HCT116 (cell line): ENCODE results near the gene GPR68. TPM values are rescaled to one million over a fixed set of nuclear protein-coding genes. Genes with fewer than 3 reads are reported as not detected.

Experiments used
- ATAC-seq: fragments of 200-7000 bp; cut with Tn5 transposase; 2 replicates; pipeline ENCODE4 v1.9.1; 2020; ENCODE audit warnings: mild to moderate bottlenecking, moderate library complexity
- BruUV-seq: library from RNA; stranded (reverse); fragments of 400-500 nt; replicated peaks from 2 replicates; lab custom pipeline; 2021; lab: Mats Ljungman, UMichigan
- CTCF ChIA-PET: fragments of 300-600 bp; sonication (Branson Sonifier 250); formaldehyde crosslinking; loops from one replicate; lab custom pipeline; 2021; ENCODE audit warnings: antibody characterized with exemption; lab: Charles Lee
- POLR2A ChIA-PET: fragments of 300-600, 350-600 bp; sonication (Branson Sonifier 250); formaldehyde crosslinking; loops from one replicate; lab custom pipeline; 2021; ENCODE audit warnings: antibody characterized with exemption; lab: Charles Lee
- RAD21 ChIA-PET, 2 experiments: fragments of 300-600 bp; sonication (Branson Sonifier 250); formaldehyde crosslinking; loops; one replicate each; lab custom pipeline; 2023; ENCODE audit warnings: low total read pairs in 2 of 2; ENCODE audit not compliant: uncharacterized antibody in 2 of 2, unreplicated experiment in 2 of 2, low non-redundant PET in 1 of 2; lab: Charles Lee
- DNase-seq: peaks from one replicate; pipeline ENCODE4 v3.0.0-alpha.2; 2010; ENCODE audit warnings: low read depth, low spot score
- H2AFZ ChIP-seq: fragments of 200-600 bp; shearing (Covaris generic), sonication (generic); 2 replicates; pipeline ENCODE4 v1.6.1; 2017; ENCODE audit warnings: low read depth, mixed run types, mixed read lengths, antibody characterized with exemption, low read length; ENCODE audit not compliant: poor library complexity, severe bottlenecking
- H3K27ac ChIP-seq: 2 replicates; pipeline ENCODE4 v1.5.1; 2012; ENCODE audit warnings: low read depth, low read length
- H3K27me3 ChIP-seq: fragments of 200-600 bp; sonication (generic); 2 replicates; pipeline ENCODE4 v1.6.1; 2016; ENCODE audit warnings: mixed run types, low read length, mixed read lengths; ENCODE audit not compliant: insufficient read depth
- H3K36me3 ChIP-seq, 2 experiments: fragments of 200-500 bp in 1 of 2; fragments of 200-600 bp in 1 of 2; sonication (Bioruptor generic) in 1 of 2; sonication (generic) in 1 of 2; 2 replicates each; pipeline versions ENCODE4 v1.5.1 to v1.6.1; 2014 to 2016; ENCODE audit warnings: low read length in 2 of 2, inconsistent platforms in 1 of 2, mixed read lengths in 1 of 2, mixed run types in 1 of 2; ENCODE audit not compliant: insufficient read depth in 2 of 2, control insufficient read depth in 1 of 2
- H3K4me1 ChIP-seq, 2 experiments: fragments of 200-600 bp in 1 of 2; sonication (generic) in 1 of 2; 2 replicates each; pipeline versions ENCODE4 v1.5.1 to v1.6.1; 2012 to 2017; ENCODE audit warnings: low read length in 2 of 2, inconsistent platforms in 1 of 2, mild to moderate bottlenecking in 1 of 2, mixed read lengths in 1 of 2, mixed run types in 1 of 2, moderate library complexity in 1 of 2; ENCODE audit not compliant: insufficient read depth in 2 of 2, control insufficient read depth in 1 of 2
- H3K4me2 ChIP-seq: fragments of 200-600 bp; sonication (generic); 2 replicates; pipeline ENCODE4 v1.6.1; 2017; ENCODE audit warnings: mixed run types, low read length, mixed read lengths
- H3K4me3 ChIP-seq, 2 experiments: fragments of 200-600 bp in 1 of 2; sonication (generic) in 1 of 2; replicated peaks in 1 of 2; 2 replicates each; pipeline ENCODE4 v1.5.1; 2011 to 2016; ENCODE audit warnings: low read length in 2 of 2, control low read depth in 1 of 2, low read depth in 1 of 2, mild to moderate bottlenecking in 1 of 2, mixed read lengths in 1 of 2, mixed run types in 1 of 2
- H3K79me2 ChIP-seq: fragments of 200-600 bp; sonication (generic); 2 replicates; pipeline ENCODE4 v1.6.1; 2017; ENCODE audit warnings: mild to moderate bottlenecking, mixed run types, low read length, moderate library complexity, mixed read lengths; ENCODE audit not compliant: insufficient read depth
- H3K9ac ChIP-seq: fragments of 200-600 bp; sonication (generic); 2 replicates; pipeline ENCODE4 v1.6.1; 2016; ENCODE audit warnings: low read length, mixed read lengths
- H3K9me2 ChIP-seq: fragments of 200-600 bp; sonication (generic), shearing (Covaris generic); 2 replicates; pipeline ENCODE4 v1.6.1; 2017; ENCODE audit warnings: mixed run types, mild to moderate bottlenecking, moderate library complexity; ENCODE audit not compliant: insufficient read depth
- H3K9me3 ChIP-seq, 2 experiments: fragments of 200-500 bp in 1 of 2; fragments of 200-600 bp in 1 of 2; sonication (Bioruptor generic) in 1 of 2; sonication (generic) in 1 of 2; 2 replicates each; pipeline ENCODE4 v1.6.1; 2014 to 2017; ENCODE audit warnings: low read length in 2 of 2, mixed read lengths in 2 of 2, inconsistent platforms in 1 of 2, low read depth in 1 of 2, mild to moderate bottlenecking in 1 of 2, mixed run types in 1 of 2, moderate library complexity in 1 of 2; ENCODE audit not compliant: control insufficient read depth in 1 of 2, insufficient read depth in 1 of 2
- H4K20me1 ChIP-seq: fragments of 200-600 bp; sonication (generic), shearing (Covaris generic); 2 replicates; pipeline ENCODE4 v1.6.1; 2017; ENCODE audit warnings: mixed run types, mild to moderate bottlenecking, moderate library complexity; ENCODE audit not compliant: insufficient read depth
- CBX3 ChIP-seq: IDR thresholded peaks from 2 replicates; pipeline ENCODE4 v1.6.1; 2012; ENCODE audit warnings: low read depth
- CEBPB ChIP-seq: IDR thresholded peaks from 2 replicates; pipeline ENCODE4 v1.6.1; 2012; ENCODE audit warnings: low read depth
- EGR1 ChIP-seq: IDR thresholded peaks from 2 replicates; pipeline ENCODE4 v1.6.1; 2012; ENCODE audit warnings: low read depth
- EZH2 ChIP-seq: fragments of 200-600 bp; sonication (generic); IDR thresholded peaks from 2 replicates; pipeline ENCODE4 v1.6.1; 2017; ENCODE audit warnings: antibody characterized with exemption, mixed run types
- FOSL1 ChIP-seq: IDR thresholded peaks from 2 replicates; pipeline ENCODE4 v1.6.1; 2012; ENCODE audit warnings: low read depth
- JUND ChIP-seq: IDR thresholded peaks from 2 replicates; pipeline ENCODE4 v1.6.1; 2012
- POLR2AphosphoS5 ChIP-seq: IDR thresholded peaks from 2 replicates; pipeline ENCODE4 v1.6.1; 2011; ENCODE audit warnings: mild to moderate bottlenecking, low read depth, low read length, moderate library complexity
- RAD21 ChIP-seq: IDR thresholded peaks from 2 replicates; pipeline ENCODE4 v1.6.1; 2012; ENCODE audit warnings: low read depth, mild to moderate bottlenecking
- SP1 ChIP-seq: IDR thresholded peaks from 2 replicates; pipeline ENCODE4 v1.6.1; 2012; ENCODE audit warnings: low read depth
- TCF7L2 ChIP-seq: IDR thresholded peaks from 2 replicates; pipeline ENCODE4 v1.7.0; 2011; ENCODE audit warnings: borderline replicate concordance, inconsistent platforms; ENCODE audit not compliant: insufficient read depth, insufficient read length; ENCODE audit errors: extremely low read depth
- YY1 ChIP-seq: IDR thresholded peaks from 2 replicates; pipeline ENCODE4 v1.6.1; 2011; ENCODE audit warnings: low read length, low read depth, moderate library complexity, mild to moderate bottlenecking; ENCODE audit not compliant: insufficient replicate concordance; ENCODE audit errors: extremely low read depth
- ZNF274 ChIP-seq: fragments of 200-500 bp; sonication (Bioruptor generic); IDR thresholded peaks from 2 replicates; pipeline ENCODE4 v1.6.1; 2014; ENCODE audit warnings: mild to moderate bottlenecking, low read depth, low read length, inconsistent platforms
- intact Hi-C: fragments of 100-400 bp; cut with micrococcal nuclease; formaldehyde crosslinking; loops from 2 replicates; pipeline ENCODE4 v1.10.0; 2022
- total RNA-seq: library from RNA; stranded (reverse); gene quantifications from one replicate; pipeline ENCODE4 v1.2.1, GENCODE V29; 2021; ENCODE audit not compliant: unreplicated experiment
- TF ChIP-seq, protein P1 (sequence below): IDR thresholded peaks from 2 replicates; pipeline ENCODE4 v1.6.1; 2012; ENCODE audit warnings: low read depth
- TF ChIP-seq, protein P2 (sequence below), 3 experiments: fragments of 200-600 bp in 1 of 3; sonication (generic) in 1 of 3; IDR thresholded peaks in 2 of 3; conservative IDR thresholded peaks in 1 of 3; 2 replicates each; pipeline ENCODE4 v1.5.1; 2012 to 2017; ENCODE audit warnings: low read depth in 2 of 3, low read length in 2 of 3, antibody characterized with exemption in 1 of 3, borderline replicate concordance in 1 of 3, control low read depth in 1 of 3, mild to moderate bottlenecking in 1 of 3, mixed read lengths in 1 of 3, mixed run types in 1 of 3, moderate library complexity in 1 of 3; ENCODE audit not compliant: insufficient read depth in 1 of 3
- TF ChIP-seq, protein P3 (sequence below): IDR thresholded peaks from 2 replicates; pipeline ENCODE4 v1.6.1; 2012
- TF ChIP-seq, protein P4 (sequence below): IDR thresholded peaks from 2 replicates; pipeline ENCODE4 v1.6.1; 2011; ENCODE audit warnings: mild to moderate bottlenecking, low read length, moderate library complexity; ENCODE audit not compliant: insufficient replicate concordance; ENCODE audit errors: extremely low read depth

The GPR68 gene
- total RNA-seq, 1 experiment from 2014 or later: not detected

DNA sequence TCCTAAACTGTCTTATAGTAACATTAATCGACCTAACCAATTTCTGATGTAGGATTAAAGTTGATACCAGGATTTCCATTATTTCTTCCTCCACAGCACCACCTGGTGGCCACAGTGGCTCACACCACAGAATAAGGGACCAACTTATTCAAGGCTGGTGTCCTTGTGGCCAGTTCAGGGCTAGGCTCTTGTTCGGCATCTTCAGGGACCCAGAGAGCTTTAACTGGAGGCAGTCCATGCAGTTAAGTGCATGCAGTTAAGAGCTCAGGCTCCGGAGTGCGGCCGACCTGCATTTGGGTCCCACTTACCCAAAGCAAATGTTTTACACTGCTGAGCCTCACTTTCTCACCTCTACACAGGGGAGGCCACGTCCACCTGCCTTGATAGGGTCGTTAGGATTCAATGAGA is 42.0 kb upstream of the GPR68 start:
- H2AFZ ChIP-seq: no peak overlapping the region
- no peak overlapping the region for H3K9ac ChIP-seq
- no TSS peak for BruUV-seq
- no peak overlapping the region for H3K27ac ChIP-seq
- intact Hi-C loops: loop anchor here (1.0 kb wide), 2 partner anchors 109 to 383 kb away; no protein-coding TSS in a partner anchor
- no peaks in the 10 kb centered on the region; a peak in 2 of 4 replicates for H3K36me3 ChIP-seq
- DNase-seq (peak; percentile 49), ATAC-seq (peak; percentile 94)
- H3K9me3 ChIP-seq: no peaks in the 10 kb centered on the region
- H3K4me1 ChIP-seq: no peaks in the 10 kb centered on the region; a peak in 1 of 4 replicates
- H3K27me3 ChIP-seq: no peaks in the 10 kb centered on the region
- H3K4me2 ChIP-seq: no peak overlapping the region
- ChIA-PET CTCF (interaction anchor here (0.7 to 3.4 kb wide), 3 partner anchors 109 to 135 kb away, joined by 3 to 20 read pairs (median 3); no protein-coding TSS in a partner anchor), RAD21 (interaction anchor here (1.0 to 1.1 kb wide), 2 partner anchors 109 kb away, joined by 3 to 6 read pairs; no protein-coding TSS in a partner anchor)
- H4K20me1 ChIP-seq: no peaks in the 10 kb centered on the region
- TF ChIP-seq SP1 (no peak), CEBPB (no peak), YY1 (no peak), FOSL1 (no peak), EGR1 (no peak), RAD21 (peak; percentile 79), CBX3 (no peak), POLR2AphosphoS5 (no peak), ZNF274 (no peak), JUND (no peak), EZH2 (no peak), TCF7L2 (no peak)
- TF ChIP-seq, protein P1, sequence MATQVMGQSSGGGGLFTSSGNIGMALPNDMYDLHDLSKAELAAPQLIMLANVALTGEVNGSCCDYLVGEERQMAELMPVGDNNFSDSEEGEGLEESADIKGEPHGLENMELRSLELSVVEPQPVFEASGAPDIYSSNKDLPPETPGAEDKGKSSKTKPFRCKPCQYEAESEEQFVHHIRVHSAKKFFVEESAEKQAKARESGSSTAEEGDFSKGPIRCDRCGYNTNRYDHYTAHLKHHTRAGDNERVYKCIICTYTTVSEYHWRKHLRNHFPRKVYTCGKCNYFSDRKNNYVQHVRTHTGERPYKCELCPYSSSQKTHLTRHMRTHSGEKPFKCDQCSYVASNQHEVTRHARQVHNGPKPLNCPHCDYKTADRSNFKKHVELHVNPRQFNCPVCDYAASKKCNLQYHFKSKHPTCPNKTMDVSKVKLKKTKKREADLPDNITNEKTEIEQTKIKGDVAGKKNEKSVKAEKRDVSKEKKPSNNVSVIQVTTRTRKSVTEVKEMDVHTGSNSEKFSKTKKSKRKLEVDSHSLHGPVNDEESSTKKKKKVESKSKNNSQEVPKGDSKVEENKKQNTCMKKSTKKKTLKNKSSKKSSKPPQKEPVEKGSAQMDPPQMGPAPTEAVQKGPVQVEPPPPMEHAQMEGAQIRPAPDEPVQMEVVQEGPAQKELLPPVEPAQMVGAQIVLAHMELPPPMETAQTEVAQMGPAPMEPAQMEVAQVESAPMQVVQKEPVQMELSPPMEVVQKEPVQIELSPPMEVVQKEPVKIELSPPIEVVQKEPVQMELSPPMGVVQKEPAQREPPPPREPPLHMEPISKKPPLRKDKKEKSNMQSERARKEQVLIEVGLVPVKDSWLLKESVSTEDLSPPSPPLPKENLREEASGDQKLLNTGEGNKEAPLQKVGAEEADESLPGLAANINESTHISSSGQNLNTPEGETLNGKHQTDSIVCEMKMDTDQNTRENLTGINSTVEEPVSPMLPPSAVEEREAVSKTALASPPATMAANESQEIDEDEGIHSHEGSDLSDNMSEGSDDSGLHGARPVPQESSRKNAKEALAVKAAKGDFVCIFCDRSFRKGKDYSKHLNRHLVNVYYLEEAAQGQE: no peak
- TF ChIP-seq, protein P2, sequence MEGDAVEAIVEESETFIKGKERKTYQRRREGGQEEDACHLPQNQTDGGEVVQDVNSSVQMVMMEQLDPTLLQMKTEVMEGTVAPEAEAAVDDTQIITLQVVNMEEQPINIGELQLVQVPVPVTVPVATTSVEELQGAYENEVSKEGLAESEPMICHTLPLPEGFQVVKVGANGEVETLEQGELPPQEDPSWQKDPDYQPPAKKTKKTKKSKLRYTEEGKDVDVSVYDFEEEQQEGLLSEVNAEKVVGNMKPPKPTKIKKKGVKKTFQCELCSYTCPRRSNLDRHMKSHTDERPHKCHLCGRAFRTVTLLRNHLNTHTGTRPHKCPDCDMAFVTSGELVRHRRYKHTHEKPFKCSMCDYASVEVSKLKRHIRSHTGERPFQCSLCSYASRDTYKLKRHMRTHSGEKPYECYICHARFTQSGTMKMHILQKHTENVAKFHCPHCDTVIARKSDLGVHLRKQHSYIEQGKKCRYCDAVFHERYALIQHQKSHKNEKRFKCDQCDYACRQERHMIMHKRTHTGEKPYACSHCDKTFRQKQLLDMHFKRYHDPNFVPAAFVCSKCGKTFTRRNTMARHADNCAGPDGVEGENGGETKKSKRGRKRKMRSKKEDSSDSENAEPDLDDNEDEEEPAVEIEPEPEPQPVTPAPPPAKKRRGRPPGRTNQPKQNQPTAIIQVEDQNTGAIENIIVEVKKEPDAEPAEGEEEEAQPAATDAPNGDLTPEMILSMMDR (IDR thresholded peaks at IDR 0.05 in 2 of 3, conservative IDR thresholded peaks at IDR 0.05 in 1 of 3; ENCODE audit: borderline replicate concordance in 1 of 3, insufficient read depth in 1 of 3, low read depth in 2 of 3, low read length in 2 of 3): peak; percentile 79 to 95 (median 88)
- TF ChIP-seq, protein P3, sequence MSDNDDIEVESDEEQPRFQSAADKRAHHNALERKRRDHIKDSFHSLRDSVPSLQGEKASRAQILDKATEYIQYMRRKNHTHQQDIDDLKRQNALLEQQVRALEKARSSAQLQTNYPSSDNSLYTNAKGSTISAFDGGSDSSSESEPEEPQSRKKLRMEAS: no peak
- TF ChIP-seq, protein P4, sequence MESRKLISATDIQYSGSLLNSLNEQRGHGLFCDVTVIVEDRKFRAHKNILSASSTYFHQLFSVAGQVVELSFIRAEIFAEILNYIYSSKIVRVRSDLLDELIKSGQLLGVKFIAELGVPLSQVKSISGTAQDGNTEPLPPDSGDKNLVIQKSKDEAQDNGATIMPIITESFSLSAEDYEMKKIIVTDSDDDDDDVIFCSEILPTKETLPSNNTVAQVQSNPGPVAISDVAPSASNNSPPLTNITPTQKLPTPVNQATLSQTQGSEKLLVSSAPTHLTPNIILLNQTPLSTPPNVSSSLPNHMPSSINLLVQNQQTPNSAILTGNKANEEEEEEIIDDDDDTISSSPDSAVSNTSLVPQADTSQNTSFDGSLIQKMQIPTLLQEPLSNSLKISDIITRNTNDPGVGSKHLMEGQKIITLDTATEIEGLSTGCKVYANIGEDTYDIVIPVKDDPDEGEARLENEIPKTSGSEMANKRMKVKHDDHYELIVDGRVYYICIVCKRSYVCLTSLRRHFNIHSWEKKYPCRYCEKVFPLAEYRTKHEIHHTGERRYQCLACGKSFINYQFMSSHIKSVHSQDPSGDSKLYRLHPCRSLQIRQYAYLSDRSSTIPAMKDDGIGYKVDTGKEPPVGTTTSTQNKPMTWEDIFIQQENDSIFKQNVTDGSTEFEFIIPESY: no peak
- TF ChIP-seq, all 23 proteins: peak for 2
- no peak overlapping the region for H3K4me3 ChIP-seq
- POLR2A ChIA-PET: no interaction called here
- no peaks in the 10 kb centered on the region for H3K79me2 ChIP-seq
- H3K9me2 ChIP-seq: no peaks in the 10 kb centered on the region
